Calu3 (cell line): Measurements from ENCODE around the gene PHC2. TPM values are rescaled to one million over a fixed set of nuclear protein-coding genes. Genes with fewer than 3 reads are reported as not detected.

Source experiments
- BruUV-seq: library from RNA; stranded (reverse); fragments of 400-500 nt; replicated peaks from 2 replicates; lab custom pipeline; 2021; lab: Mats Ljungman, UMichigan
- CTCF ChIA-PET: fragments of 300-600 bp; sonication (Branson Sonifier 250); formaldehyde crosslinking; loops from one replicate; lab custom pipeline; 2022; ENCODE audit warnings: antibody characterized with exemption; lab: Charles Lee
- DNase-seq: peaks from one replicate; pipeline ENCODE4 v3.0.0; 2022
- H3K27ac Mint-ChIP-seq: one replicate; pipeline ENCODE4 v1.8.0; 2022; ENCODE audit warnings: mixed read lengths; ENCODE audit not compliant: unreplicated experiment
- H3K27me3 Mint-ChIP-seq: one replicate; pipeline ENCODE4 v1.8.0; 2022; ENCODE audit warnings: mixed read lengths; ENCODE audit not compliant: unreplicated experiment
- H3K36me3 Mint-ChIP-seq: one replicate; pipeline ENCODE4 v1.8.0; 2022; ENCODE audit warnings: mild to moderate bottlenecking, moderate library complexity, mixed read lengths; ENCODE audit not compliant: insufficient read depth, unreplicated experiment
- H3K4me1 Mint-ChIP-seq: one replicate; pipeline ENCODE4 v1.8.0; 2022; ENCODE audit warnings: mild to moderate bottlenecking, low read depth, mixed read lengths; ENCODE audit not compliant: unreplicated experiment
- H3K4me3 Mint-ChIP-seq: one replicate; pipeline ENCODE4 v1.8.0; 2022; ENCODE audit warnings: mild to moderate bottlenecking, low read depth, moderate library complexity, mixed read lengths; ENCODE audit not compliant: unreplicated experiment
- H3K9me3 Mint-ChIP-seq: one replicate; pipeline ENCODE4 v1.8.0; 2022; ENCODE audit warnings: low read depth, mixed read lengths; ENCODE audit not compliant: unreplicated experiment
- CTCF ChIP-seq: fragments of 200-600 bp; IDR thresholded peaks from one replicate; pipeline ENCODE4 v1.8.0; 2022; ENCODE audit warnings: antibody characterized with exemption; ENCODE audit not compliant: unreplicated experiment
- intact Hi-C: fragments of 100-400 bp; cut with micrococcal nuclease; formaldehyde crosslinking; loops from one replicate; pipeline ENCODE4 v1.10.0; 2022; ENCODE audit not compliant: unreplicated experiment
- total RNA-seq: library from RNA; stranded (reverse); gene quantifications from 2 replicates; pipeline ENCODE4 v1.2.3, GENCODE V29; 2022

Gene PHC2
- total RNA-seq, 1 experiment from 2014 or later: 59.5 TPM

DNA sequence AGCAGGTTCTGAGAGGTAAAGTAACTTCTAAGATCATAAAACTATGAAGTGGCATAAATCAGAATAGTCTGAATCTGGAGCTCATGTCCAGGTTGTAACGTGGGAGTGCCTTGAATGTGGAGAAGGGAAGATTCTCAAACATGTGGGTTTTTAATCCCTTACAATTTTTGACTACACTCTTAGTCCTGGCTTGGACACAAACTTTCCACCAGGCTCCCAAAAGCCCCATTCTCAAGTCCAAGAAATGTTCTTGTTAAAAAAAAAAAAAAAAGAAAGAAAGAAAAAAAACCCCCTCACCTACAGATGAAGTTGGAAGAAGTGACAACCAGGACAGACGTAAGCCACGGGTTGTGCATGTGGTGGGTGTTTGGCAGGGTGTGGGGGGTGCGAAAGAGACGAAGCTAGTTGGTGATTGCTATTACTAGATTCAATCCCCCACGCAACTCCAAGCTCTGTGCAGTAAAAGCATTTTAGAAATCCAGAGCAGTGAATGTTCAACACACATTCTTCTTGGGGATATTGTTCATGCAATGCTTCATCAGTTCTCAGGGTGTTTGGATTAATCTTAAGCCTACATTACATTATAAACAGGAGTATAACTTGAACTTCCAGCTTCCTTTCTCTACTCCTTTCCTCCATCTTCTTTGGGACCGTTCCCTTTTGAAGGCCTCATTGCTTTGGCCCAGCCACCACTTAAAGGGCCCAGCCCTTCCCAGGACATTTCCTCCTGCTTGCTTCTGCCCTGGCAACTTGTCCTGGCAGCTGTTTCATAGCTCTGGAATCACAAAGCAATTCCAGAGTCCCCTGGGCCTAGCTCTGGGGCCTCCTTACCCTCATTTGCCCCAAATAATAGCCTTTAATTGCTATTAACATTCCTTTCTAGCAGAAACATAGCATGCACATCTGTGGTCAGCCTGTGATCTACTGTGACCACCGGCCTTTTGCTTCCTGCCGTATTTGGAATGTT lies 41.8 kb downstream of the PHC2 start:
- Mint-ChIP-seq H3K4me1 (peaks cover 7% of the 10 kb centered on the region), H3K9me3 (no peaks in the 10 kb centered on the region), H3K27ac (no peak overlapping the region), H3K27me3 (peaks cover 15% of the 10 kb centered on the region), H3K36me3 (peaks cover 4% of the 10 kb centered on the region), H3K4me3 (no peak overlapping the region)
- CTCF ChIA-PET: no interaction called here
- BruUV-seq: no TSS peak
- intact Hi-C loops: no loop called here
- TF ChIP-seq CTCF: no peak
- no peak for DNase-seq

DNA sequence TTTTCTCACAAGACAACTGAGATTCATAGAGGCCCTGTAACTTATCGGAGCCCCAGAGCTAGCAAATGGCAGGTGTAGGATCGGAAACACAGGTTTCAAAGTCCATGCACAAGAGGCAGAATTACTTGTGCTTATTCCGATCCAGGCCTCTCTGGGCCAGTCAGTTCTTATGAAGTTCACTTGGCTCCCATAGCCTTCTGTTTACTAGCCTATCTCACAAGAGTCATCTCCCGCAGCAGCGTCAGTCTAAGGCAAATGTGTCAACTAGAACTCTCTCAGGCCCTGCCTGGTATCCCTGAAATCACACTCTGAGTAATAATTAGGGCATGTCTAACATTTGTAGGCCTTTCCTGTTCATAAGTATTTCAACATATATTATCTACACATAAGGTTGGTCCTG lies 43.3 kb downstream of the PHC2 start:
- no peak overlapping the region for H3K27ac Mint-ChIP-seq
- CTCF ChIA-PET: interaction anchor here (0.7 kb wide), 1 partner anchor 627 kb away, joined by 4 read pairs; no protein-coding TSS in a partner anchor
- BruUV-seq: no TSS peak
- H3K27me3 Mint-ChIP-seq: peaks cover 14% of the 10 kb centered on the region
- H3K9me3 Mint-ChIP-seq: no peaks in the 10 kb centered on the region
- TF ChIP-seq CTCF: no peak
- no peak overlapping the region for H3K4me3 Mint-ChIP-seq
- H3K4me1 Mint-ChIP-seq: peaks cover 8% of the 10 kb centered on the region
- intact Hi-C loops: no loop called here
- H3K36me3 Mint-ChIP-seq: peaks cover 4% of the 10 kb centered on the region
- no peak for DNase-seq

- no TSS peak for BruUV-seq
- H3K4me3 Mint-ChIP-seq: no peak overlapping the region
- peaks cover 26% of the 10 kb centered on the region for H3K27me3 Mint-ChIP-seq
- H3K27ac Mint-ChIP-seq: no peak overlapping the region
- intact Hi-C loops: no loop called here
- peaks cover 8% of the 10 kb centered on the region for H3K4me1 Mint-ChIP-seq
- H3K36me3 Mint-ChIP-seq: peaks cover 4% of the 10 kb centered on the region
- no peaks in the 10 kb centered on the region for H3K9me3 Mint-ChIP-seq
- DNase-seq: no peak
- TF ChIP-seq CTCF: no peak
- CTCF ChIA-PET: no interaction called here
These were observed 45.6 kb downstream of the PHC2 start for GRCh38 chr1:33385251-33385650.

DNA sequence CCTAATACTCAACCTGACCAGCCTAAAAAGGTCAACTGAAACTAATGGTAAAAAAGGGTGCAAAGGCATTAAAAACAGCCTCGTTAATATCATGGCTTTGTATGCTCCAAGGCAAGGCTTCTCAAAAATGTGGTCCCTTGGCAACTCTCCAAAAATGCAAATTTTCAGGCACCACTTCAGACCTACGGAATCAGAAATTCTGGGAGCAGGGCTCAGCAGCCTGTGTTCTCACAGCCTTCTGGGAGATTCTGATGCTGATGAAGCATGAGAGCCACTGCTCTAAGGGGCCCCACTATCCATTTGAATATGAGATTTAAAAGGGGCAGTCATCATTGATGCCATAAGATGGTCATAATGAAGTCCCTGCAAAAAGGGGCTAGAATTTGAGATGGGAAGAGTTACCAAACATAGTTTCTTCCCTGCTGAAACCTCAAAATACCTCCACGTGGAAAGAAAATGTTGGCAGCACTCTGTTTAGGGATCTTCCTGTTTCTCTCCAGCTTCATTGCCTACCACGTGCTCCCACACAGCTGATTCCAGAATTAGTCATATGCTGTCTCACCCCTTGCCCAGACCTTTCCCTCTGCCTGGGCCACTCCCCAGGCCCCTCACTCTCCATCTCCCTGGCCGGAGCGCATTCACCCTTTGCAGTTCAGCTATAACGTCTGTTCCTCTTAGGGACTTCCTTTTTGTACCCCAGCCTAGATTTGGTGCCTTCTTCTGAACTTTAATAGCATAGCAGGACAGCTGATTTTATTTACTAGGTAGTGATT lies 46.7 kb downstream of the PHC2 start:
- Mint-ChIP-seq H3K9me3 (no peaks in the 10 kb centered on the region), H3K27me3 (peaks cover 36% of the 10 kb centered on the region), H3K4me3 (no peak overlapping the region), H3K4me1 (peaks cover 18% of the 10 kb centered on the region), H3K27ac (no peak overlapping the region), H3K36me3 (peaks cover under 1% of the 10 kb centered on the region)
- intact Hi-C loops: no loop called here
- CTCF ChIA-PET: no interaction called here
- TF ChIP-seq CTCF: no peak
- no TSS peak for BruUV-seq
- no peak for DNase-seq
